Measurements from ENCODE around the gene NKX1-1. TPM values are rescaled to one million over a fixed set of nuclear protein-coding genes. Genes with fewer than 3 reads are reported as not detected.

NKX1-1 gene
- total RNA-seq, 1 donor from 2014 or later = not detected

DNA sequence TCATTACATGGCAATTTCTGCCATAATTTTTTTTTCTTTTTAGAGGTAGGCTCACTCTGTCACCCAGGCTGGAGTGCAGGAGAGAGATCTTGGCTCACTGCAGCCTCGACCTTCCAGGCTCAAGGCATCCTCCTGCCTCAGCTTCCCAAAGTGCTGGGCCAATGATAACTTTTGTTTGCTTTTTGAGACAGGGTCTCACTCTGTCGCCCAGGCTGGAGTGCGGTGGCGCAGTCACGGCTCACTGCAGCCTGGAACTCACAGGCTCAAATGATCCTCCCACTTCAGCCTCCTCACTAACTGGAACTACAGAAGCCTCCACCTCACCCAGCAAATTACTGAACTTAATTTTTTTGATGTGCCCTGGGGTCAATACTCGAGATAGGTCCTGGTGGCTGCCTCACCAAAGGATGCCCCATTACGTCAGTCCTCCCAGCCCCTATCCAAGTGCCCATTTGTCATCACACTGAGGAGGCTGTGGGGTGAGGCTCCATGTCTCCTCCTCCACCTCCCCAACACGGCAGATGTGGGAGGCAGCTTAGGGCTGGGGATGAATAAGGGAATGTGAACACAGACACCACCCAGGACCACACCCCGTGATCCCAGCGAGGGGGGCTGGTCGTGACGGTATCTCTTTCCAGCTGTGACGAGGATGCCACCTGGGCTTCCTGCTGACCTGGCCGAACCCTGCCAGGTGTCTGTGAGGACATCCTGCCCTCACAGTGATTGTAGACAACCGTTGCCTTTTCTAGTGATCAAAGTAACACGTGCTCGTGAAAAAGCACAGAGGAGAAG lies 12.4 kb upstream of the NKX1-1 start:
- Mint-ChIP-seq H3K27ac (no peak overlapping the region), H3K9me3 (no peaks in the 10 kb centered on the region), H3K4me1 (ENCODE audit: unreplicated experiment) (no peaks in the 10 kb centered on the region), H3K36me3 (no peaks in the 10 kb centered on the region), H3K27me3 (peaks cover 74% of the 10 kb centered on the region), H3K4me3 (no peak overlapping the region)
- TF ChIP-seq, protein P1, sequence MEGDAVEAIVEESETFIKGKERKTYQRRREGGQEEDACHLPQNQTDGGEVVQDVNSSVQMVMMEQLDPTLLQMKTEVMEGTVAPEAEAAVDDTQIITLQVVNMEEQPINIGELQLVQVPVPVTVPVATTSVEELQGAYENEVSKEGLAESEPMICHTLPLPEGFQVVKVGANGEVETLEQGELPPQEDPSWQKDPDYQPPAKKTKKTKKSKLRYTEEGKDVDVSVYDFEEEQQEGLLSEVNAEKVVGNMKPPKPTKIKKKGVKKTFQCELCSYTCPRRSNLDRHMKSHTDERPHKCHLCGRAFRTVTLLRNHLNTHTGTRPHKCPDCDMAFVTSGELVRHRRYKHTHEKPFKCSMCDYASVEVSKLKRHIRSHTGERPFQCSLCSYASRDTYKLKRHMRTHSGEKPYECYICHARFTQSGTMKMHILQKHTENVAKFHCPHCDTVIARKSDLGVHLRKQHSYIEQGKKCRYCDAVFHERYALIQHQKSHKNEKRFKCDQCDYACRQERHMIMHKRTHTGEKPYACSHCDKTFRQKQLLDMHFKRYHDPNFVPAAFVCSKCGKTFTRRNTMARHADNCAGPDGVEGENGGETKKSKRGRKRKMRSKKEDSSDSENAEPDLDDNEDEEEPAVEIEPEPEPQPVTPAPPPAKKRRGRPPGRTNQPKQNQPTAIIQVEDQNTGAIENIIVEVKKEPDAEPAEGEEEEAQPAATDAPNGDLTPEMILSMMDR (conservative IDR thresholded peaks at IDR 0.05) = no peak
- peak; percentile 45 for DNase-seq (ENCODE audit: extremely low spot score, unreplicated experiment)

DNA sequence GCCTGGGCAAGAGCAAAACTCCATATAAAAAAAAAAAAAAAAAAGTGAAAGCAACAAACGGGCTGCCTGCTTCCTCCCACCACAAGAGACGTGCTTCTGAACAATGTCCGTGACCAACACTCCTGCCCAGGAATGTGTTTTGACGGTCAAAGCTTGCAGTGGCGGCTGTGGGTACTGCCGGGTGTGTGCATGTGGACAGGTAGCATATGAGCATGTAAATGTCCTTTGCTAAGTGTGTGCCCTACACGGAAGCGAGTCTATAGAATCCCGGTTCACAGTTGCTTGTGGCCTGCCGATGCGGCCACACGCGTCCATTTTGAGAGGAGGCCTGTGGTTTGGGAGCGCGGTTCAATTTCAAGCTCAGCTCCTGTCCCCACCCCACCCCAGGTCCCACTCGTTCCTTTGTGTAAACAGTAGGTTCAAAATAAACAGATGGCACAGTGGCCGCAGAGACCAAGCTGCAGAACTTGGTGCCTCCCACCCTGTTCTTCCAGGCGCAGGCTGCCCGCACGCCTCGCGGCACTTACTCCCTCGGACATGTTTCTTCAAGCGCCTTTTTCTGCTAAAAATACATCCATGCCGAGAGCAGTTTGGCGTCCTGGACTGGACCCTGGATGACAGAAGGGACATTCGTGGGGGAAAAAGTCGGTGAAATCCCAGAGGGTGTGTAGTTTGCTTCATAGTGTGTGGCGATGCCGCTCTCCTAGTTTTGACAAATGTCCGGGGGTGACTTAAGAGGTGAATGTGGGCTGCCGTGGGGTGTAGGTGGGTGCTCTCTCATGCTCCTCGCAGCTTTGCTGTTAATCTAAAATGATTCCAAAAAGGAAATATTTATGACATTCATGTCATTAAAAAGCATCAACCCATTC lies 11.5 kb upstream of the NKX1-1 start:
- Mint-ChIP-seq H3K27ac (no peak overlapping the region), H3K27me3 (peaks cover 78% of the 10 kb centered on the region), H3K9me3 (no peaks in the 10 kb centered on the region), H3K36me3 (no peaks in the 10 kb centered on the region), H3K4me1 (ENCODE audit: unreplicated experiment) (no peaks in the 10 kb centered on the region), H3K4me3 (no peak overlapping the region)
- TF ChIP-seq, protein P1 (conservative IDR thresholded peaks at IDR 0.05) = no peak
- peak; percentile 58 for DNase-seq (ENCODE audit: extremely low spot score, unreplicated experiment)

DNA sequence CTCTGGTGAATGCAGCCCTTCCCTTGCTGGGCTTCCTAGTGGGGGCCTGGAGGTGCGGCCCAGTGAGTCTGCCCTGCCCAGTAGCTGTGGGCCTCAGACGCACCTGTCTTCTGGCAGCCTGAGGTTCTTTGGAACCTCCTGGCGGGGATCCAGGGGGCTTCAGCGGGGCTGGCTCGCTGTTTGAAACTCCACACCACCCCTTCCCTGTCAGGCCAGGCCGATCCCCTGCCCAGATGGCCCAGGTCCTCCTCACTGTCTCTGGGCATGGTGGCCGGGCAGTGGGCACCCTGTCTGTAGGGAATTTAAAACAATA lies 10.7 kb upstream of the NKX1-1 start:
- H3K27me3 Mint-ChIP-seq = peaks cover 77% of the 10 kb centered on the region

DNA sequence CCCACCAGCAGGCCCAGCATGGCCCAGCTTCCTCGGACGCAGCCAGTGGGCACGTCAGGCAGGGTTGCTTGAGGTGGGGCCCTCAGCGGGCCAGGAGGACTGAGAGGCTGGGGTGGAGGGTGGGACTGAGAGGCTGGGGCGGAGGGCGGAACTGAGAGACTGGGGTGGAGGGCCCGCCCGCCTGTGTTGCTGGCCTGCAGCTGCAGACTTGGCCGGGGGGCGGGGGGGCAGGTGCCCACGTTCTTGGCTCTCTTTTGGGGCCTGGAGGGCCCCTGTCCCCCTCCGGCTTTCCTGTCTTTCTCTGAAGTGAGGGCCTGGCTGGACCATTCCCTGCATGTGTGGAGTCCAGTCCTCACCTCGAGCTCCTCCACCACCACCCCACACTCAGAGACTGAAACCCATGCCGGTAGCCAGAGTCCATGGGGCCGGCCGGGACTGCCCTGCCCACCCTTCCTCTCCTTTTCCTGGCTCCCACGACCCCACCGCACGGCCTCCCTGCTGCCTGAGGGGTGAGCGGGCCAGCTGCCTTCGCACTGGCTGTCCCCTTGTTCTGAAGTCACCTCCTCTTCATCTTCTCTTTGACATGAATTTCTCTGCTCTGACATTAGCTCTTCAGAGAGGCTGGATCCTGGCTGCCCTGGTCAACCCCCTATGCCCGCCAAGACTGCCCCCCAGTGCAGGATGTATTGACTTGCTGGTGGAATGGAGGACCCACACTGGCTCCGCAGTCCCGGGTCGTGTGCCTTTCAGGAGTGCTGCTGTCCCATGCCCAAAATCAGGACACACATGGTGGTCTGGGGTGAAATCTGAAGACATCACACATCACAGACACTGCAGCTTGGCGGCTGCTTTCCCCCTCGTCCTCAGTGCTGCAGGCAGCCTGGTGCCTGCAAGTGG lies 10.1 kb upstream of the NKX1-1 start:
- TF ChIP-seq, protein P1 (conservative IDR thresholded peaks at IDR 0.05) = no peak
- Mint-ChIP-seq H3K4me3 (no peak overlapping the region), H3K27ac (no peak overlapping the region), H3K4me1 (ENCODE audit: unreplicated experiment) (no peaks in the 10 kb centered on the region), H3K27me3 (peaks cover 79% of the 10 kb centered on the region), H3K36me3 (no peaks in the 10 kb centered on the region), H3K9me3 (no peaks in the 10 kb centered on the region)
- DNase-seq (ENCODE audit: extremely low spot score, unreplicated experiment) = no peak

More for the DNA sequence above, 10.7 kb upstream of the NKX1-1 start:
- Mint-ChIP-seq H3K36me3 (no peaks in the 10 kb centered on the region), H3K4me3 (no peak overlapping the region), H3K27ac (no peak overlapping the region), H3K4me1 (ENCODE audit: unreplicated experiment) (no peaks in the 10 kb centered on the region), H3K9me3 (no peaks in the 10 kb centered on the region)
- TF ChIP-seq, protein P1 (conservative IDR thresholded peaks at IDR 0.05) = no peak
- DNase-seq (ENCODE audit: extremely low spot score, unreplicated experiment) = no peak

DNA sequence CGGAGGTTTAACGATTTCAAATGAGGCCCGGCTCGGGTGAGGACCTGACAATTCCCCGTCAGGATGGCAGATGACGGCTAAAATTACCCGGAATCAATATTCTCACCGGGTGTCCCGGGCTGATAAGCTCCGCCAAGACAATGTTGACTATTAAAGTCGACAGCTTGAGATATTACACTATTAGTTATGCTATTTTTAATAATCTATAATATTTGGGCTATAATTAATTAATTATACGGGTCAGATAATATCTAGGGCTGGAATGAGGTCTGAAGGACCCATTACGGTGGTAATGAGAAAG lies 9.4 kb upstream of the NKX1-1 start:
- Mint-ChIP-seq H3K36me3 (no peaks in the 10 kb centered on the region), H3K4me1 (ENCODE audit: unreplicated experiment) (no peaks in the 10 kb centered on the region), H3K27me3 (peaks cover 79% of the 10 kb centered on the region), H3K9me3 (no peaks in the 10 kb centered on the region), H3K27ac (no peak overlapping the region), H3K4me3 (no peak overlapping the region)
- TF ChIP-seq, protein P1 (conservative IDR thresholded peaks at IDR 0.05) = no peak
- no peak for DNase-seq (ENCODE audit: extremely low spot score, unreplicated experiment)
